GM18870 (cell line): ENCODE results near the gene GLP2R.

Source experiments
- ATAC-seq: cut with Tn5 transposase; IDR thresholded peaks from one replicate; pipeline ENCODE4 v1.9.1; 2021; ENCODE audit warnings: moderate library complexity; ENCODE audit not compliant: unreplicated experiment

Gene GLP2R

GRCh38 chr17:9897372-9897968 is 71.7 kb downstream of the GLP2R start:
- ATAC-seq = no peak

- no peak for ATAC-seq
Observed at GRCh38 chr17:9898812-9899211, 73.1 kb downstream of the GLP2R start.

- ATAC-seq = no peak
Observed at GRCh38 chr17:9899280-9900043, 73.7 kb downstream of the GLP2R start.

GRCh38 chr17:9900044-9900594 is 74.4 kb downstream of the GLP2R start:
- no peak for ATAC-seq

GRCh38 chr17:9900784-9901183 is 75.1 kb downstream of the GLP2R start:
- no peak for ATAC-seq

DNA sequence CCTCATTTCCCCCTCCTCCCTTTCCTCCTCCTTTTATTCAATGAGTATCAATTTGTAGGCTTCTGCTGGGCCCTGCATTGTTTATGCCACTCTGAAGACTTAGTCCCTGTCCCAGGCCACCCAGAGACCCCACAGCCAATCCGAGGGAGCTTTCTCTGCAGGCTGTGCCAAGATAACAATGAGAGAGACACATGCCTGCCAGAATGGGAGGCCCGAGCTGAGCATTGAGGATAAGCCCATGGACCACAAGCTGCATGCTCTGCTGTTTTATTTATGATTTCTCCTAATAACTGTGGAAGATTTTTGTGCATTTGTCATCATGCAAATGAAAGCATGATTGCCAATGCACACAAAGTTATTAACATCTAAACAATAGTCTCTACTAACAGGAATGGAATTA is 76.4 kb downstream of the GLP2R start:
- ATAC-seq = no peak

DNA sequence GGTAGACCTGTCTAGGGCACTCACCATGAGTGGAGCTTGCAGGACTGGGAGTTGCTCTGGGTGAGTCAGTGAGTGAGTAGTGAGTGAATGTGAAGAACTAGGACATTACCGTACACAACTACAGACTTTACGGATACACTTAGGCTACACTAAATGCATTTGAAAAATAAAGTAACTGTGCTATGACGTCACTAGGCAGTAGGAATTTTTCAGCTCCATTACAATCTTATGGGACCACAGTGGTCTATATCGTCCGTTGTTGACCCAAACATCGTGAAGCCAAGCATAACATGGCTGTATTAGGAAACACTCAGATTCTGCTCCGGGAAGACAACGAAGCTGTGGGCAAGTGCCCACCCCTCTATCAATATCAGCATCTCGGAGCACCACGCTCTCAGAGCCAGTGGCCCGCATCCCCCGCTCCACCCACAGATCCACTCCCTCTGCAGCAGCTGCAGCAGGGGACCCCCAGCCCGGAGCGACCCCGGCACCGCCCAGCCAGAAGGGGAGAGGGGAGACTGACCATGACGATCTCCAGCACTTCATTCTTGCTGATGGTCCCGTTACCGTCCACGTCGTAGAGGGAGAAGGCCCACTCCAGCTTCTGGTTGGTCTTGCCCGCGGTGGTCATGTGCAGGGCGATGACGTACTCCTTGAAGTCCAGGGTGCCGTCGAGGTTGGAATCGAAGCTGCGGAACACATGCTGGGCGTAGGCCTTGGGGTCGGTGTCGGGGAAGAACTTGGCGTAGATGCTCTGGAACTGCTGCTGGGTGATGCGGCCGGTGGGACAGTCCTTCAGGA is 78.8 kb downstream of the GLP2R start:
- no peak for ATAC-seq

GRCh38 chr17:9905078-9905415 is 79.3 kb downstream of the GLP2R start, which contains the start of gene RCVRN:
Gene RCVRN (minus strand): TSS chr17:9905271. CDS start chr17:9905180, 91 bp downstream.
- no peak for ATAC-seq

DNA sequence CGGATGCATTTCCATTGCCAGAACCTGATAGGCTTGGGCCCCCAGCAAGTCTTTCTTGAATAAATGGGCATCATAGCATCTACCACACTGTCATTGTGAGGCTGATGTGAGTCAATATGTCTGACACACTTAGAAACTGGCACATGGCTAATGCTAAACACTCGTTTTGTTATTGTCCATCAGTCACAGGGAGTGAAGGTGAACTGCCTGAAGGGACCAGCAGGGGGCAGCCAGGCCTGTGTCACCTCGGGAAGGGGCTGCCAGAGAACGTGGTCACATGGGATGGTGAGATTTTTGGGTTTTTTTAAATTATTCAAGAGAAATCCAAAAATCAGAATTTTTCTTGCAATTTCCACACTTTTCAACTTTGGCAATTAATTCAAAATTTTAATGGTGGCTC is 80.2 kb downstream of the GLP2R start:
- no peak for ATAC-seq

DNA sequence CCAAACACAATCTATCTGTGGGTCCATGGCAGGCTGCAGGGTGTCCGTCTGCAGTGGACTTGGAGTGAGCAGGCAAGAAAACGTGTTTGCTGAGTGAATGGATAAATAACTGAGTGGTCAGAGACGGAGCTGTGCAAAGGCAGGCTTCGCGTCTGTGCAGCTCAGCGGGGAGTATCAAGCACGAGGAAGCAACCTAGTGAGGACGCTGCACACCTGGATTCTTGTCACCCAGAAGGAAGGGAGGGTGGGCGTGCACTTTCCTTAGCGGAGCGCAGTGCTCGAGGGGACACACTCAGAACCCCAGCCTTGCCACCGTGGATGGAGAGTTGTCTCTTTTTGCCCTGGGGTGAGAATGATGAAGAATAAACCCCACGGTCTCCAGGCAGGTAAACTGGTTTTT is 80.9 kb downstream of the GLP2R start:
- no peak for ATAC-seq

DNA sequence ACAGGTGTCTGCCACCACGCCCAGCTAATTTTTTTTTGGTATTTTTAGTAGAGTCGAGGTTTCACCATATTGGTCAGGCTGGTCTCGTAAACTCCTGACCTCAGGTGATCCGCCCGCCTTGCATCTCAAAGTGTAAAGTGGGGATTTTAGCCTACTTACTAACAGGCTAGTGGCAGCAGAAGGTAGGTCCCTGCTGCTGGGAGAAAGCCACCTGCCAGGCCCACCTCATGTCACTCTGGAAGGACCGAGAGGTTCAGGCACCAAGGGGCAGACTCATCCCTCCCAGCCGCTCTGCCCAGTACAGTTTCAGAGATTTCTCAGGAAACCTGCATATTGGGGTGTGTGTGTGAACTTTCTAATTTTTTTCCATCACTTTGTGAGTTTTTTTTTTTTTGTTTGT is 81.4 kb downstream of the GLP2R start:
- ATAC-seq = no peak

GRCh38 chr17:9907883-9908648 is 82.3 kb downstream of the GLP2R start:
- no peak for ATAC-seq

DNA sequence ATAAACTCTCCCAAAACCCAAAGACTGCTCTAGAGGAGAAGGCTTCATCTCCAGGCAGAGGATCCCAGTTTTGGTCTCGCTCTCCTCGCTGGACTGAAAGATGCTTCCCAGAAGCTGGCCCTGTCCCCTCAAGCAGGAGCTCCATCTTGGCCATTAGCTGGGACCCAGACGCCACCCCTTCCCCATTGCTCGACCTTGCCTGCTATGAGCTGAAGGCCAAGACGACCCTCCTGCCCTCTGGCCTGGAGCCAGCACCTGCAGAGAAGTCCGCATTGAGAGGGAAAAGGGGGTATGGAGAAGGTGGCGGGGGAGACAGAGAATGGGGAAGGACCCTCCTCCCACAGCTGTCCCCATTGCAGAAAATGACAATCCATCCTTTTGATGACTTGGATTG is 82.9 kb downstream of the GLP2R start:
- no peak for ATAC-seq

DNA sequence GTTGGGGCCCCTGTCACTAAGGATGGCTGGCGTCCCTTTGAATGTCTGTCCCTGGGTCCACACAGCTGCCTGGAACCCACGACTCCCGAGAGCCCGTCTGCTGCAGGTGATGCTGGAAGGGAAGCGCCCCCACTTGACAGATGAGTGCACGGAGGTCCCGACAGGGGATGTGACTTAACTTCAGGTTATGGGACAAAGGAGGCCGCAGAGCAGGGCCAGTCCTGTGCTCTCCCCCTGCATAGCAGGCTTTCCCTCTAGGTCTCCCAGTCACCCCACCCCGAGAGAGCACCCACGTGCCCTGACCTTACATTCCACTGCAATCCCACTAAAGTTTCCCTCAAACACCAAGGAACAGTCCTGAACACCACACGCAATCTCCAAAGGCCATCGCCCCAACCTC is 85.4 kb downstream of the GLP2R start:
- no peak for ATAC-seq

GRCh38 chr17:9912121-9913099 is 86.7 kb downstream of the GLP2R start:
- ATAC-seq = no peak

DNA sequence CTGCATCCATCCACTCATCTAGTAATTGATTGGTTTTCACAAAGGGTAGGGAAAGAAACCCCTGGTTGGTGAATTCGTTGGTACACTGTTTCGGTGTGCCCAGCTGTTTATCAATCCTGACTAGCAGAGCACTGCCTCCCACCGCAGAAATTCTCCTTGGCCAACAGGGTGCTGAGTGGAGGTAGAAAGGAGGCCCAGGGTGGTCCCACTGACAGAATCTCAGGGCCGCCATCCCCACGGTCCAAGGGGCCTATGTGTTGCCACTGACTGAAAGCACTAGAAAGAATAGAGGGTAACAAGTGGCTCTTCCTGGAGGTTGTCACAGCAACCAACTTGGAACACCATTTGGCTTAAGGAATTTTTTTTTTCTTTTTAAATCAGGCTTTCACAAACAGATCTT is 87.8 kb downstream of the GLP2R start:
- ATAC-seq = no peak

- no peak for ATAC-seq
Observed at GRCh38 chr17:9916108-9916507, 90.4 kb downstream of the GLP2R start.

DNA sequence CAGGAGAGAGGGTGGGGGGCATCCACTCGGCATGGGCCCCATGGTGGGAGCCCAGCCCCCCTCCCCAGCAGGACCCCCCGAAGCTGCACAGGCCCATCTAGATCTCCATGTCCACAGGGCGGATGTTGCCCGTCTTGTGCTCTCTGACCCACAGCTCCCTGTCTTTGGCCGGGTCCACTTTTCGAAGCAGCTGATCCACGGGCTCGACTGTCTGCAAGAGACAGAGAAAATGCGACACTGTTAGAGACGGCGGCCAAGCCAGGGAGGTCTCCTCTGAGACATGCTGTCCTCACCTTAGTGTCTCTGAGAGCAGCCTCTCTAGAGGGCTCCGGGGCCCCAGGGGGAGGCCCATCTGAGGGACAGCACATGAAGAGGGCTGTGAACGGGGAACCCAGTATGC is 91.4 kb downstream of the GLP2R start:
- ATAC-seq = no peak

DNA sequence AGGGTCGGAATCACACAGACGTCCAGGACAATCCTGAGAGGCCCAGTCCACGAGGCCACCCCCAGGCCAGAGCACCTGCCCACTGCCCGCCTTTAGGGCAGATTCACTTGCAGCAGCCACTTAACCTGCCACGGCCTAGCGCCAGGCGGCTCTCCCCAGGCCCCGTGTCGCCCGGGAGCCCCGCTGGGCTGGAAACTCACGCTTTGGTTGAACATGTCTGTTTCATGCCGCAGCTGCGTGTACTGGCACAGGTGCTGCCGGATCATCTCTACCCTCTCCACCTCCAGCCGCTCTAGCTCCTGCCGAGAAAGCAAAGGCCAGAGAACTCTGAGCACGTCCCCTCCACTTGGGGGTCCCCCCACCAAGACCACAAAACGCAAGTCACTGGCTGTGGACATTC is 92.1 kb downstream of the GLP2R start:
- no peak for ATAC-seq

DNA sequence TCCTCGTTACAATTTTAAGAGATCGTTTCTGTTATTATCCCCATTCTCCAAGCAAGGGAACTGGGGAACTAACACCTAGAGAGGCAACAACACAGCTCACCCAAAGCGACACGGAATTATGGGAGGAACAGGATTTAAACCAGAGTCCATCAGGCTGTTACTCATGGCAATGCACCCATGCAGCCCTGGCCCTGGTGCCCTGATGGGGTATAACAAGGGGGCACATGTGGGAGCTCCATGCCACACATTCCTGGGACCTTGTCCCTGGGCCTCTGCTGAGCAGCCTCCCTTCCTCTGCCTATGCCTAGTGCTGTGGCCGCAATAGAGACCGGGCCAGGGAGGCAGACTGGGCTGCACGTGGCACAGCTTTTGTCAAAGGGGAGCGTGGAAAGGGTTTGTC is 92.6 kb downstream of the GLP2R start:
- no peak for ATAC-seq
